Thoracic aorta (tissue), 2 donors: Measurements from ENCODE around the gene EFNA1. TPM values are rescaled to one million over a fixed set of nuclear protein-coding genes. Genes with fewer than 3 reads are reported as not detected.

Experiments used
- ATAC-seq: fragments of 150-250 bp; one replicate; pipeline ENCODE4 v1.8.0; 2017; ENCODE audit warnings: low read depth; ENCODE audit not compliant: insufficient number of reproducible peaks, low FRiP score
- DNase-seq: peaks from one replicate; pipeline ENCODE4 v3.0.0-alpha.2; 2020; ENCODE audit warnings: low spot score
- H3K27ac ChIP-seq, 2 donors: fragments of 200-600 bp; sonication (generic); 1 replicate in 1 of 2; 2 replicates in 1 of 2; pipeline ENCODE4 v1.5.1; 2016; ENCODE audit warnings: mild to moderate bottlenecking in 2 of 2, moderate library complexity in 2 of 2
- H3K27me3 ChIP-seq: fragments of 200-600 bp; sonication (generic); replicated peaks from 2 replicates; pipeline ENCODE4 v1.6.0; 2016; ENCODE audit warnings: mild to moderate bottlenecking; ENCODE audit not compliant: insufficient read depth
- H3K36me3 ChIP-seq: fragments of 200-600 bp; sonication (generic); one replicate; pipeline ENCODE4 v1.5.1; 2016
- H3K4me1 ChIP-seq, 2 donors: fragments of 200-600 bp; sonication (generic); 1 replicate in 1 of 2; 2 replicates in 1 of 2; pipeline versions ENCODE4 v1.5.1 to v1.6.0; 2016; ENCODE audit warnings: low read depth in 2 of 2, mild to moderate bottlenecking in 1 of 2; ENCODE audit not compliant: control insufficient read depth in 1 of 2
- H3K4me3 ChIP-seq: fragments of 200-600 bp; sonication (generic); 2 replicates; pipeline ENCODE4 v1.5.1; 2016; ENCODE audit warnings: mild to moderate bottlenecking
- H3K9me3 ChIP-seq: fragments of 200-600 bp; sonication (generic); 2 replicates; pipeline ENCODE4 v1.5.1; 2016
- total RNA-seq, 2 donors: library from RNA; depleted of rRNA; stranded (reverse); fragments of >200 nt; gene quantifications; one replicate each; pipeline versions ENCODE4 v1.1.0 to v1.2.3, GENCODE V29; 2016
- TF ChIP-seq, protein P1 (sequence below): fragments of 200-600 bp; sonication (generic); IDR thresholded peaks from one replicate; pipeline ENCODE4 v1.5.1; 2019; ENCODE audit warnings: antibody characterized with exemption

The EFNA1 gene
- total RNA-seq, 2 donors from 2014 or later: 4.6 to 15.4 TPM

DNA sequence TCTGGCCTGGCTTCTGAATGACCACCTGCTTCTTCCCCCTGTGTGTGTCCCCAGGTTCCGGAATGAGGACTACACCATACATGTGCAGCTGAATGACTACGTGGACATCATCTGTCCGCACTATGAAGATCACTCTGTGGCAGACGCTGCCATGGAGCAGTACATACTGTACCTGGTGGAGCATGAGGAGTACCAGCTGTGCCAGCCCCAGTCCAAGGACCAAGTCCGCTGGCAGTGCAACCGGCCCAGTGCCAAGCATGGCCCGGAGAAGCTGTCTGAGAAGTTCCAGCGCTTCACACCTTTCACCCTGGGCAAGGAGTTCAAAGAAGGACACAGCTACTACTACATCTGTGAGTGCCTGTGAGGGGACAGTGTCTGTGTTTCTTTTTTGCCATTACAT is 3.6 kb downstream of the EFNA1 start:
- DNase-seq (no peak), ATAC-seq (no peak)
- TF ChIP-seq, protein P1, sequence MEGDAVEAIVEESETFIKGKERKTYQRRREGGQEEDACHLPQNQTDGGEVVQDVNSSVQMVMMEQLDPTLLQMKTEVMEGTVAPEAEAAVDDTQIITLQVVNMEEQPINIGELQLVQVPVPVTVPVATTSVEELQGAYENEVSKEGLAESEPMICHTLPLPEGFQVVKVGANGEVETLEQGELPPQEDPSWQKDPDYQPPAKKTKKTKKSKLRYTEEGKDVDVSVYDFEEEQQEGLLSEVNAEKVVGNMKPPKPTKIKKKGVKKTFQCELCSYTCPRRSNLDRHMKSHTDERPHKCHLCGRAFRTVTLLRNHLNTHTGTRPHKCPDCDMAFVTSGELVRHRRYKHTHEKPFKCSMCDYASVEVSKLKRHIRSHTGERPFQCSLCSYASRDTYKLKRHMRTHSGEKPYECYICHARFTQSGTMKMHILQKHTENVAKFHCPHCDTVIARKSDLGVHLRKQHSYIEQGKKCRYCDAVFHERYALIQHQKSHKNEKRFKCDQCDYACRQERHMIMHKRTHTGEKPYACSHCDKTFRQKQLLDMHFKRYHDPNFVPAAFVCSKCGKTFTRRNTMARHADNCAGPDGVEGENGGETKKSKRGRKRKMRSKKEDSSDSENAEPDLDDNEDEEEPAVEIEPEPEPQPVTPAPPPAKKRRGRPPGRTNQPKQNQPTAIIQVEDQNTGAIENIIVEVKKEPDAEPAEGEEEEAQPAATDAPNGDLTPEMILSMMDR: no peak
- Histone ChIP-seq H3K4me1 (peaks cover 24 to 49% of the 10 kb centered on the region in 2 donors), H3K36me3 (no peaks in the 10 kb centered on the region), H3K9me3 (no peaks in the 10 kb centered on the region), H3K4me3 (no peak overlapping the region), H3K27ac (no peak overlapping the region), H3K27me3 (no peaks in the 10 kb centered on the region)

DNA sequence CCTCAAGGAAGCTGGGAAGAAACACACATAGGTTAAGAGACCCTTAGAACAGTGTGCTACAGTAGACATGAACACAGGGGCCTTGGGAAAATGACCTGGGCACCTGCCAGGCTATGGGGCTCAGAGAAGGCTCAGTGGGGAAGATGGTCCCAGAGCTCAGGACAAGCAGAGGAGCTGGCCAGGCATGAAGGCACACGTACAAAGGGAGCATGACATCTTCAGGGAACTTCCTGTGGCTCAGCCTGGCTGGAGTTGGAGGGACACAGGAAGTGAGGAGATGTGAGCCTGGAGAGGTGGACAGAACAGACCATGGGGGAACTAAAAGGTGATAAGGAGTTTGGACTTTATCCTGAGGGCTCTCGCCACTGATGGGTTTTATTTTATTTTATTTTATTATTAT is 4.2 kb downstream of the EFNA1 start:
- ATAC-seq: no peak
- Histone ChIP-seq H3K9me3 (no peaks in the 10 kb centered on the region), H3K27ac (no peak overlapping the region), H3K36me3 (no peaks in the 10 kb centered on the region), H3K27me3 (no peaks in the 10 kb centered on the region), H3K4me3 (no peak overlapping the region), H3K4me1 (peaks cover 27 to 47% of the 10 kb centered on the region in 2 donors)
- TF ChIP-seq, protein P1: no peak
- no peak for DNase-seq

DNA sequence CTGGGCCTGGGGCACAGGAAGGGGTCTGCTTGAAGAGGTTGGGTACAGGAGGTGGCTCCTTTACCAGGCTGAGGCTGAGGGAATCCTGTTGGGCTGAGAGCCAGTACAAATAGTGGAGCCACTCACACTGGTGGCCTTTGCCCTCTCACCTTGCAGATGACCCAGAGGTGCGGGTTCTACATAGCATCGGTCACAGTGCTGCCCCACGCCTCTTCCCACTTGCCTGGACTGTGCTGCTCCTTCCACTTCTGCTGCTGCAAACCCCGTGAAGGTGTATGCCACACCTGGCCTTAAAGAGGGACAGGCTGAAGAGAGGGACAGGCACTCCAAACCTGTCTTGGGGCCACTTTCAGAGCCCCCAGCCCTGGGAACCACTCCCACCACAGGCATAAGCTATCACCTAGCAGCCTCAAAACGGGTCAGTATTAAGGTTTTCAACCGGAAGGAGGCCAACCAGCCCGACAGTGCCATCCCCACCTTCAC is 6.2 kb downstream of the EFNA1 start:
- Histone ChIP-seq H3K4me1 (peaks cover 20 to 45% of the 10 kb centered on the region in 2 donors), H3K9me3 (no peaks in the 10 kb centered on the region), H3K27ac (peak overlapping the region; percentile 94 to 100), H3K27me3 (no peaks in the 10 kb centered on the region), H3K4me3 (no peak overlapping the region), H3K36me3 (no peaks in the 10 kb centered on the region)
- ATAC-seq (no peak), DNase-seq (no peak)
- TF ChIP-seq, protein P1: no peak

DNA sequence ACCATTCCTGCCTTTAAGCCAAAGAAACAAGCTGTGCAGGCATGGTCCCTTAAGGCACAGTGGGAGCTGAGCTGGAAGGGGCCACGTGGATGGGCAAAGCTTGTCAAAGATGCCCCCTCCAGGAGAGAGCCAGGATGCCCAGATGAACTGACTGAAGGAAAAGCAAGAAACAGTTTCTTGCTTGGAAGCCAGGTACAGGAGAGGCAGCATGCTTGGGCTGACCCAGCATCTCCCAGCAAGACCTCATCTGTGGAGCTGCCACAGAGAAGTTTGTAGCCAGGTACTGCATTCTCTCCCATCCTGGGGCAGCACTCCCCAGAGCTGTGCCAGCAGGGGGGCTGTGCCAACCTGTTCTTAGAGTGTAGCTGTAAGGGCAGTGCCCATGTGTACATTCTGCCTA is 6.6 kb downstream of the EFNA1 start:
- Histone ChIP-seq H3K27ac (peak overlapping the region; percentile 94 to 100), H3K27me3 (no peaks in the 10 kb centered on the region), H3K36me3 (no peaks in the 10 kb centered on the region), H3K9me3 (no peaks in the 10 kb centered on the region), H3K4me1 (peaks cover 17 to 45% of the 10 kb centered on the region in 2 donors), H3K4me3 (peak overlapping the region; percentile 72)
- no peak for DNase-seq
- TF ChIP-seq, protein P1: no peak
- ATAC-seq: no peak

DNA sequence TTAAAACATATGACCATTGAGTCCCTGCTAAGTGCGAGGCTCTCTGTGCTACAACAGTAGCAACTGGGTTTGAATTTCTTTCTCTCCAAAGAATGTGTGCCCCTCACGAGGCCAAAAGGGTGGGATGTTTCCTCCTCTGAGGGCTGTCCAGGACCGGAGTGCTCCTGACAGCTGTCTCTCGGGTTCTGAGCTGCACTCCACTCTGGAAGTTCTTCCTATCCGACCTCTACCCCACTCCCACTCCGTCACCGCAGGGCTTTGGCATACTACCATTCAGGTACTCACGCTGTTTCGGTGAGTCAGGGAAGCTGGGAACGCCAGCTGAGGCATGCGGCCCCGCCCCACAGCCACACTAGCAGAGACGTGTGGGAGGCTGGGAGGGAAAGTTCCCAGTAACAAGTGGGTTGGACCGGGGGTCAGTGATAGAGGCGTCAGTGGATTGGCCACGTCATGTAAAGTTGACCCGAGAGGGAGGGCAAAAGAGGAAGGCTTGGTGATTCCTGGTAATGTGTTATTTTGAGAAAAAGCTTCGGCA is 7.3 kb downstream of the EFNA1 start:
- peak overlapping the region; percentile 72 for H3K4me3 ChIP-seq

More for the DNA sequence above, 7.3 kb downstream of the EFNA1 start:
- peak; percentile 78 for ATAC-seq
- H3K4me1 ChIP-seq: peaks cover 12 to 45% of the 10 kb centered on the region in 2 donors
- TF ChIP-seq, protein P1: no peak
- H3K36me3 ChIP-seq: no peaks in the 10 kb centered on the region
- H3K27ac ChIP-seq: peak overlapping the region; percentile 94 to 100
- peak; percentile 96 for DNase-seq
- H3K9me3 ChIP-seq: no peaks in the 10 kb centered on the region
- H3K27me3 ChIP-seq: no peaks in the 10 kb centered on the region
